SK-N-SH treated with all-trans-retinoic acid at 6 μM for 48 hours (cell line): Measurements from ENCODE around the gene UPB1.

Source experiments
- ARNTL ChIP-seq: fragments of 450-650 bp; formaldehyde crosslinking; IDR thresholded peaks from 2 replicates; pipeline ENCODE4 v1.5.0; 2020; ENCODE audit warnings: low read depth, mild to moderate bottlenecking, moderate library complexity, borderline replicate concordance
- BACH2 ChIP-seq: fragments of 250-450 bp; sonication (Bioruptor Pico); IDR thresholded peaks from 2 replicates; pipeline ENCODE4 v1.9.0; 2021; ENCODE audit warnings: mild to moderate bottlenecking, borderline replicate concordance
- ESRRG ChIP-seq: fragments of 250-450 bp; sonication (Bioruptor Pico); IDR thresholded peaks from 2 replicates; pipeline ENCODE4 v1.6.1; 2021; ENCODE audit warnings: mild to moderate bottlenecking
- GLIS3 ChIP-seq: fragments of 250-450 bp; sonication (Bioruptor Pico); IDR thresholded peaks from 2 replicates; pipeline ENCODE4 v1.5.0; 2020; ENCODE audit warnings: mild to moderate bottlenecking, moderate library complexity
- ISL1 ChIP-seq: fragments of 250-450 bp; sonication (Bioruptor Pico); IDR thresholded peaks from 2 replicates; pipeline ENCODE4 v2.1.2; 2022; ENCODE audit warnings: mild to moderate bottlenecking, moderate library complexity
- RARB ChIP-seq: fragments of 250-450 bp; sonication (Bioruptor Pico); IDR thresholded peaks from 2 replicates; pipeline ENCODE4 v1.8.0; 2021; ENCODE audit warnings: mild to moderate bottlenecking, moderate library complexity
- SNAI2 ChIP-seq: fragments of 250-450 bp; sonication (Bioruptor Pico); IDR thresholded peaks from 2 replicates; pipeline ENCODE4 v1.5.0; 2020; ENCODE audit warnings: mild to moderate bottlenecking, moderate library complexity
- ZFP3 ChIP-seq: fragments of 250-450 bp; sonication (Bioruptor Pico); IDR thresholded peaks from 2 replicates; pipeline ENCODE4 v1.5.0; 2020; ENCODE audit warnings: mild to moderate bottlenecking, moderate library complexity
- ZFP30 ChIP-seq: fragments of 450-650 bp; formaldehyde crosslinking; IDR thresholded peaks from 2 replicates; pipeline ENCODE4 v1.5.0; 2022; ENCODE audit warnings: mild to moderate bottlenecking, moderate library complexity
- ZNF70 ChIP-seq: fragments of 450-650 bp; formaldehyde crosslinking; IDR thresholded peaks from 2 replicates; pipeline ENCODE4 v1.5.0; 2020; ENCODE audit warnings: mild to moderate bottlenecking, moderate library complexity
- ZNF8 ChIP-seq: fragments of 450-650 bp; formaldehyde crosslinking; IDR thresholded peaks from 2 replicates; pipeline ENCODE4 v1.5.0; 2020; ENCODE audit warnings: mild to moderate bottlenecking, moderate library complexity
- TF ChIP-seq, protein P1 (sequence below): fragments of 250-450 bp; sonication (Bioruptor Pico); IDR thresholded peaks from 2 replicates; pipeline ENCODE4 v1.8.0; 2020; ENCODE audit warnings: mild to moderate bottlenecking, moderate library complexity, borderline replicate concordance
- TF ChIP-seq, protein P2 (sequence below): fragments of 250-450 bp; sonication (Bioruptor Pico); IDR thresholded peaks from 2 replicates; pipeline ENCODE4 v1.5.1; 2020; ENCODE audit warnings: low read depth, mild to moderate bottlenecking, moderate library complexity

DNA sequence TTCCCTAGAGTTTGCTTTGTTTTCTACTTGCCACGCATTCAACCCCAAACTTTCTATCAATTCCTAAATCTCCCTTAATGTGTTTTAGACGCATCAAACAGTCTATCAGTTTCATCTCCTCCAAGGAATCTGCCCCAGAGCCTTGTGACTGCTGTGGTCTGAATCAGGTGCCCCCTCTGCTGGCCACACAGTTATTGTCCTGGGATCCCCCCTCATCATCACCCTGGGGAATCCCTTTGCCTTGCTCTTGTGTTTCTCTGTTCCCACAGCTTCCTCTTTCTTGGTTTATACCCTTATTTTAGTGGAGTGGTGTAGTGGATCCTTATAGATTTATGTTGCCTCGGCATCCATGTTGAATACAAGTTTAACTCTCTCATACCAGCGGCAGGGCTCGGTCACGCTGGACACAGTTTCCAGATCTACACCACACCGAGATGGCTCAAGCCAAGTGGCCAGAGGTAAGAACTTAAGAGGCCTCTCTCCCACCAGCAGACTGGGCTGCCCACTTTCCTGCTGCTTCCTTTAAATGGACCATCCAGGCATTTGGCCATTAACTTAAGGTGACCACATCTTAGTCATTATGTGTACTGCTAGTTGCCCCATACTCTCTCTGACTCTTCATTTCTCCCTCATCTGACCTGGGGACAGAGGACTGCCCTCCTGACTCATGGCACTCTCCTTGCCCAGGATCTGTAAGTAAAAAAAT lies 8.2 kb downstream of the UPB1 start:
- TF ChIP-seq, protein P1, sequence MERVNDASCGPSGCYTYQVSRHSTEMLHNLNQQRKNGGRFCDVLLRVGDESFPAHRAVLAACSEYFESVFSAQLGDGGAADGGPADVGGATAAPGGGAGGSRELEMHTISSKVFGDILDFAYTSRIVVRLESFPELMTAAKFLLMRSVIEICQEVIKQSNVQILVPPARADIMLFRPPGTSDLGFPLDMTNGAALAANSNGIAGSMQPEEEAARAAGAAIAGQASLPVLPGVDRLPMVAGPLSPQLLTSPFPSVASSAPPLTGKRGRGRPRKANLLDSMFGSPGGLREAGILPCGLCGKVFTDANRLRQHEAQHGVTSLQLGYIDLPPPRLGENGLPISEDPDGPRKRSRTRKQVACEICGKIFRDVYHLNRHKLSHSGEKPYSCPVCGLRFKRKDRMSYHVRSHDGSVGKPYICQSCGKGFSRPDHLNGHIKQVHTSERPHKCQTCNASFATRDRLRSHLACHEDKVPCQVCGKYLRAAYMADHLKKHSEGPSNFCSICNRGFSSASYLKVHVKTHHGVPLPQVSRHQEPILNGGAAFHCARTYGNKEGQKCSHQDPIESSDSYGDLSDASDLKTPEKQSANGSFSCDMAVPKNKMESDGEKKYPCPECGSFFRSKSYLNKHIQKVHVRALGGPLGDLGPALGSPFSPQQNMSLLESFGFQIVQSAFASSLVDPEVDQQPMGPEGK: no peak
- TF ChIP-seq RARB (CRISPR knock-in tag): no peak
- no peak for TF ChIP-seq SNAI2 (CRISPR knock-in tag)
- TF ChIP-seq ISL1 (CRISPR knock-in tag): no peak
- no peak for TF ChIP-seq ARNTL
- TF ChIP-seq, protein P2, sequence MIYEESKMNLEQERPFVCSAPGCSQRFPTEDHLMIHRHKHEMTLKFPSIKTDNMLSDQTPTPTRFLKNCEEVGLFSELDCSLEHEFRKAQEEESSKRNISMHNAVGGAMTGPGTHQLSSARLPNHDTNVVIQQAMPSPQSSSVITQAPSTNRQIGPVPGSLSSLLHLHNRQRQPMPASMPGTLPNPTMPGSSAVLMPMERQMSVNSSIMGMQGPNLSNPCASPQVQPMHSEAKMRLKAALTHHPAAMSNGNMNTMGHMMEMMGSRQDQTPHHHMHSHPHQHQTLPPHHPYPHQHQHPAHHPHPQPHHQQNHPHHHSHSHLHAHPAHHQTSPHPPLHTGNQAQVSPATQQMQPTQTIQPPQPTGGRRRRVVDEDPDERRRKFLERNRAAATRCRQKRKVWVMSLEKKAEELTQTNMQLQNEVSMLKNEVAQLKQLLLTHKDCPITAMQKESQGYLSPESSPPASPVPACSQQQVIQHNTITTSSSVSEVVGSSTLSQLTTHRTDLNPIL: no peak
- no peak for TF ChIP-seq ZNF8 (CRISPR knock-in tag)
- no peak for TF ChIP-seq ZNF70 (CRISPR knock-in tag)
- TF ChIP-seq ZFP30: no peak
- no peak for TF ChIP-seq BACH2 (CRISPR knock-in tag)
- TF ChIP-seq ZFP3 (CRISPR knock-in tag): no peak
- no peak for TF ChIP-seq ESRRG
- TF ChIP-seq GLIS3 (CRISPR knock-in tag): no peak
